GM19328 (cell line): Measurements from ENCODE around the gene SOCS2.

Source experiments
- ATAC-seq: cut with Tn5 transposase; IDR thresholded peaks from one replicate; pipeline ENCODE4 v1.9.1; 2021; ENCODE audit warnings: mild to moderate bottlenecking, moderate library complexity; ENCODE audit not compliant: unreplicated experiment

Gene SOCS2

GRCh38 chr12:93626160-93626559 is 53.7 kb downstream of the SOCS2 start:
- no peak for ATAC-seq
